GM12878 (cell line): ENCODE measurements around the gene ANKMY2. TPM values are rescaled to one million over a fixed set of nuclear protein-coding genes. Genes with fewer than 3 reads are reported as not detected.

Experiments
- ATAC-seq: fragments of 200-7000 bp; cut with Tn5 transposase; 3 replicates; pipeline ENCODE4 v1.9.1; 2020; ENCODE audit warnings: mild to moderate bottlenecking, moderate library complexity
- BruUV-seq: library from RNA; stranded (reverse); fragments of 400-500 nt; replicated peaks from 2 replicates; lab custom pipeline; 2021; lab: Mats Ljungman, UMichigan
- CTCF ChIA-PET: fragments of 300-600 bp; sonication (Branson Sonifier 250); formaldehyde crosslinking; extraction: SDS; loops from one replicate; lab custom pipeline; 2021; ENCODE audit warnings: inconsistent platforms; lab: Yijun Ruan, JAX
- POLR2A ChIA-PET: fragments of 350-600 bp; formaldehyde crosslinking; extraction: SDS; loops from one replicate; lab custom pipeline; 2021; ENCODE audit warnings: inconsistent platforms; lab: Charles Lee
- RAD21 ChIA-PET: fragments of 300-600 bp; sonication (Branson Sonifier 250); formaldehyde crosslinking; loops from one replicate; lab custom pipeline; 2023; ENCODE audit warnings: antibody characterized with exemption; ENCODE audit not compliant: unreplicated experiment; lab: Charles Lee
- SMC1A ChIA-PET: fragments of 300-600 bp; sonication (Branson Sonifier 250); formaldehyde crosslinking; loops from one replicate; lab custom pipeline; 2023; ENCODE audit not compliant: unreplicated experiment, uncharacterized antibody; lab: Charles Lee
- DNase-seq: peaks from one replicate; pipeline ENCODE4 v3.0.0-alpha.2; 2011; ENCODE audit warnings: low read depth, low spot score
- FAIRE-seq: peaks from 3 replicates; lab custom pipeline; 2011; peaks lifted over from hg19 to GRCh38; lab: Jason Lieb, UNC
- H2AFZ ChIP-seq: 2 replicates; pipeline ENCODE4 v1.6.0; 2011; ENCODE audit warnings: low read depth, low read length, control low read depth; ENCODE audit not compliant: control insufficient read depth
- H3K27ac ChIP-seq: 2 replicates; pipeline ENCODE4 v1.5.1; 2011; ENCODE audit warnings: control low read depth; ENCODE audit not compliant: control insufficient read depth, insufficient read depth
- H3K27me3 ChIP-seq, 2 experiments: replicated peaks in 1 of 2; 2 replicates each; pipeline versions ENCODE4 v1.6.0 to v1.6.1; 2011; ENCODE audit warnings: low read length in 1 of 2; ENCODE audit not compliant: control insufficient read depth in 2 of 2, insufficient read depth in 2 of 2
- H3K36me3 ChIP-seq, 2 experiments: 2 replicates each; pipeline ENCODE4 v1.5.1; 2011; ENCODE audit warnings: low read length in 1 of 2; ENCODE audit not compliant: control insufficient read depth in 2 of 2, insufficient read depth in 2 of 2
- H3K4me1 ChIP-seq: 2 replicates; pipeline ENCODE4 v1.6.1; 2011; ENCODE audit warnings: mild to moderate bottlenecking, low read length, moderate library complexity, mixed read lengths; ENCODE audit not compliant: control insufficient read depth, insufficient read depth
- H3K4me2 ChIP-seq: 2 replicates; pipeline ENCODE4 v1.6.0; 2011; ENCODE audit warnings: control low read depth; ENCODE audit not compliant: control insufficient read depth, insufficient read depth
- H3K4me3 ChIP-seq: fragments of 200-600 bp; sonication (generic); 2 replicates; pipeline ENCODE4 v1.5.1; 2016
- H3K79me2 ChIP-seq: 2 replicates; pipeline ENCODE4 v1.6.0; 2011; ENCODE audit warnings: low read length; ENCODE audit not compliant: control insufficient read depth, insufficient read depth
- H3K9ac ChIP-seq: 2 replicates; pipeline ENCODE4 v1.8.0; 2011; ENCODE audit warnings: low read length, control low read depth, mixed read lengths; ENCODE audit not compliant: control insufficient read depth, insufficient read depth
- H3K9me3 ChIP-seq: replicated peaks from 3 replicates; pipeline ENCODE4 v1.5.1; 2011; ENCODE audit warnings: mild to moderate bottlenecking, low read length; ENCODE audit not compliant: control insufficient read depth, insufficient read depth
- H4K20me1 ChIP-seq: 2 replicates; pipeline ENCODE4 v1.6.0; 2011; ENCODE audit not compliant: control insufficient read depth, insufficient read depth
- CHD2 ChIP-seq: IDR thresholded peaks from 2 replicates; pipeline ENCODE4 v1.6.1; 2011; ENCODE audit warnings: low read depth, low read length, improper control_type of control experiment, borderline replicate concordance
- ESRRA ChIP-seq: IDR thresholded peaks from 2 replicates; pipeline ENCODE4 v1.6.1; 2012; ENCODE audit warnings: mild to moderate bottlenecking, low read length, improper control_type of control experiment
- EZH2 ChIP-seq: IDR thresholded peaks from 2 replicates; pipeline ENCODE4 v1.6.1; 2012; ENCODE audit warnings: low read depth, mild to moderate bottlenecking, control low read depth, inconsistent platforms, low read length, borderline replicate concordance; ENCODE audit not compliant: control insufficient read depth
- HDAC6 ChIP-seq: fragments of 200-600 bp; sonication (generic); IDR thresholded peaks from one replicate; pipeline ENCODE4 v1.8.0; 2017; ENCODE audit warnings: antibody characterized with exemption; ENCODE audit not compliant: unreplicated experiment
- KAT2A ChIP-seq: conservative IDR thresholded peaks from 2 replicates; pipeline ENCODE4 v1.6.1; 2011; ENCODE audit warnings: low read depth, low read length; ENCODE audit not compliant: control insufficient read depth
- NBN ChIP-seq: fragments of 450-650 bp; IDR thresholded peaks from 2 replicates; pipeline ENCODE4 v1.6.1; 2016
- PML ChIP-seq: IDR thresholded peaks from 2 replicates; pipeline ENCODE4 v1.6.1; 2012; ENCODE audit warnings: low read length, inconsistent platforms
- RAD21 ChIP-seq: IDR thresholded peaks from 2 replicates; pipeline ENCODE4 v1.6.1; 2011; ENCODE audit warnings: mild to moderate bottlenecking, low read depth, low read length, moderate library complexity; ENCODE audit not compliant: insufficient read depth
- RAD51 ChIP-seq: fragments of 450-650 bp; IDR thresholded peaks from 2 replicates; pipeline ENCODE4 v1.6.1; 2016; ENCODE audit warnings: moderate library complexity, mild to moderate bottlenecking, inconsistent platforms
- YBX1 ChIP-seq: fragments of 450-650 bp; IDR thresholded peaks from 2 replicates; pipeline ENCODE4 v1.6.1; 2016; ENCODE audit warnings: antibody characterized with exemption
- ZNF24 ChIP-seq: fragments of 450-650 bp; IDR thresholded peaks from 2 replicates; pipeline ENCODE4 v1.6.1; 2017; ENCODE audit warnings: antibody characterized with exemption, mild to moderate bottlenecking
- WGBS: methylation state at CpG from one replicate; pipeline ENCODE4 v1.1.6; 2016; ENCODE audit warnings: low lambda C conversion rate; ENCODE audit not compliant: insufficient replicate concordance, insufficient coverage; ENCODE audit errors: missing lambda C conversion rate; 5-methylcytosine and 5-hydroxymethylcytosine counted together
- in situ Hi-C: fragments of 300-500 bp; cut with MboI; formaldehyde crosslinking; loops from 9 replicates; pipeline ENCODE4 v1.14.3; 2018; ENCODE audit warnings: mixed read lengths
- intact Hi-C: fragments of 100-400 bp; cut with micrococcal nuclease; formaldehyde crosslinking; loops from one replicate; pipeline ENCODE4 v1.14.2; 2022; ENCODE audit not compliant: unreplicated experiment
- polyA plus RNA-seq, 11 experiments: library from polyadenylated mRNA; depleted of rRNA in 4 of 11; unstranded in 6 of 11; stranded (reverse) in 5 of 11; fragments of >200 nt; fragmentation: Nextera tagmentation in 4 of 11; fragmentation: Illumina TruSeq in 1 of 11; extraction: Ambion mirVana in 4 of 11; extraction: Trizol in 1 of 11; gene quantifications; 1 replicate in 1 of 11; 2 replicates in 10 of 11; pipeline versions ENCODE4 v1.2.1 to v1.2.3, GENCODE V29; 2011 to 2016; ENCODE audit warnings: inconsistent platforms in 2 of 11, missing spikeins in 2 of 11, low read depth in 1 of 11
- total RNA-seq, 4 experiments: library from RNA; depleted of rRNA in 3 of 4; stranded (reverse); fragments of >200 nt in 3 of 4; fragmentation: Illumina TruSeq in 1 of 4; extraction: Trizol in 1 of 4; gene quantifications; 2 replicates each; pipeline versions ENCODE4 v1.2.1 to v1.2.3, GENCODE V29; 2013 to 2021
- TF ChIP-seq, protein P1 (sequence below): fragments of 450-650 bp; IDR thresholded peaks from 2 replicates; pipeline ENCODE4 v1.6.1; 2017; ENCODE audit warnings: antibody characterized with exemption, mild to moderate bottlenecking, moderate library complexity
- TF ChIP-seq, protein P2 (sequence below): IDR thresholded peaks from 2 replicates; pipeline ENCODE4 v1.6.1; 2011; ENCODE audit warnings: low read depth, low read length, improper control_type of control experiment, borderline replicate concordance
- TF ChIP-seq, protein P3 (sequence below): fragments of 450-650 bp; IDR thresholded peaks from 2 replicates; pipeline ENCODE4 v1.6.1; 2017; ENCODE audit warnings: mild to moderate bottlenecking, moderate library complexity

Gene ANKMY2
- total and polyA plus RNA-seq, 10 of the 15 experiments (the other 5 are each of a cell fraction or from before 2014, with no cell fraction given), result 0.10 to 0.48 (median 0.29) TPM

DNA sequence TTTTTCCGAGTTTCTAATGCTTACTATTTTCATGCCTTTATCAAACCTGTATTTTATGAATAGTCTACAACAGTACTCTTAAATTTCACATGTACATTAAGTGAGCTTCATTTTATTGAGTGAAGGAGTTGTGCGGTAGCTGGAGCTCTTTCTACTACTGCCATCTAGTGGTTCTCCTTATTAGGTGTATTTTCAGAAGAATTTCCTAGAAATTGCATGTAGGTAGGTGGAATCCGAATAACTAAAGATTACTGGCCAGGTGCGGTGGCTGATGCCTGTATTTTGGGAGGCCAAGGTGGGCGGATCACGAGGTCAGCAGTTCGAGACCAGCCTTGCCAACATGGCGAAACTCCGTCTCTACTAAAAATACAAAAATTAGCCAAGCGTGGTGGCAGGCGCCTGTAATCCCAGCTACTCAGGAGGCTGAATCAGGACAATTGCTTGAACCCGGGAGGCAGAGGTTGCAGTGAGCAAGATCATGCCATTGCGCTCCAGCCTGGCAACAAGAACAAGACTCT lies 80.6 kb downstream of the ANKMY2 start:
- intact Hi-C loops, result loop anchor here (1.0 to 2.0 kb wide), 2 partner anchors 132 to 487 kb away; no protein-coding TSS in a partner anchor
- Histone ChIP-seq H3K4me3 (no peak overlapping the region), H3K27ac (no peak overlapping the region), H3K36me3 (no peaks in the 10 kb centered on the region), H3K4me1 (no peaks in the 10 kb centered on the region), H3K79me2 (no peaks in the 10 kb centered on the region), H4K20me1 (no peaks in the 10 kb centered on the region), H2AFZ (no peak overlapping the region), H3K9me3 (no peaks in the 10 kb centered on the region), H3K9ac (no peak overlapping the region), H3K4me2 (no peak overlapping the region), H3K27me3 (no peaks in the 10 kb centered on the region; a peak in 1 of 4 replicates)
- ChIA-PET SMC1A (interaction anchor here (0.6 to 2.1 kb wide), 14 partner anchors 10 to 490 kb away, joined by 3 to 22 read pairs (median 3); no protein-coding TSS in a partner anchor), RAD21 (interaction anchor here (0.7 to 2.2 kb wide), 13 partner anchors 12 to 1848 kb away, joined by 3 to 23 read pairs (median 4); no protein-coding TSS in a partner anchor), POLR2A (interaction anchor here (0.7 kb wide), 1 partner anchor 185 kb away, joined by 3 read pairs; no protein-coding TSS in a partner anchor), CTCF (interaction anchor here (0.6 to 4.8 kb wide), 48 partner anchors 9 to 1865 kb away, joined by 3 to 81 read pairs (median 4); no protein-coding TSS in a partner anchor)
- no TSS peak for BruUV-seq
- in situ Hi-C loops, result loop anchor here (5.0 to 25.0 kb wide), 2 partner anchors 483 to 1253 kb away; no protein-coding TSS in a partner anchor
- peak; percentile 80 for FAIRE-seq
- peak; percentile 8 for DNase-seq
- peak; percentile 80 for ATAC-seq
- WGBS, result 12% methylated on average over 13 of the region's 13 CpGs
- TF ChIP-seq KAT2A (no peak), ESRRA (no peak), ZNF24 (no peak), PML (no peak), NBN (no peak), RAD51 (no peak), CHD2 (no peak), HDAC6 (no peak), RAD21 (peak; percentile 81), YBX1 (no peak), EZH2 (no peak)
- TF ChIP-seq, protein P1, sequence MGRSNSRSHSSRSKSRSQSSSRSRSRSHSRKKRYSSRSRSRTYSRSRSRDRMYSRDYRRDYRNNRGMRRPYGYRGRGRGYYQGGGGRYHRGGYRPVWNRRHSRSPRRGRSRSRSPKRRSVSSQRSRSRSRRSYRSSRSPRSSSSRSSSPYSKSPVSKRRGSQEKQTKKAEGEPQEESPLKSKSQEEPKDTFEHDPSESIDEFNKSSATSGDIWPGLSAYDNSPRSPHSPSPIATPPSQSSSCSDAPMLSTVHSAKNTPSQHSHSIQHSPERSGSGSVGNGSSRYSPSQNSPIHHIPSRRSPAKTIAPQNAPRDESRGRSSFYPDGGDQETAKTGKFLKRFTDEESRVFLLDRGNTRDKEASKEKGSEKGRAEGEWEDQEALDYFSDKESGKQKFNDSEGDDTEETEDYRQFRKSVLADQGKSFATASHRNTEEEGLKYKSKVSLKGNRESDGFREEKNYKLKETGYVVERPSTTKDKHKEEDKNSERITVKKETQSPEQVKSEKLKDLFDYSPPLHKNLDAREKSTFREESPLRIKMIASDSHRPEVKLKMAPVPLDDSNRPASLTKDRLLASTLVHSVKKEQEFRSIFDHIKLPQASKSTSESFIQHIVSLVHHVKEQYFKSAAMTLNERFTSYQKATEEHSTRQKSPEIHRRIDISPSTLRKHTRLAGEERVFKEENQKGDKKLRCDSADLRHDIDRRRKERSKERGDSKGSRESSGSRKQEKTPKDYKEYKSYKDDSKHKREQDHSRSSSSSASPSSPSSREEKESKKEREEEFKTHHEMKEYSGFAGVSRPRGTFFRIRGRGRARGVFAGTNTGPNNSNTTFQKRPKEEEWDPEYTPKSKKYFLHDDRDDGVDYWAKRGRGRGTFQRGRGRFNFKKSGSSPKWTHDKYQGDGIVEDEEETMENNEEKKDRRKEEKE, result no peak
- TF ChIP-seq, protein P2, sequence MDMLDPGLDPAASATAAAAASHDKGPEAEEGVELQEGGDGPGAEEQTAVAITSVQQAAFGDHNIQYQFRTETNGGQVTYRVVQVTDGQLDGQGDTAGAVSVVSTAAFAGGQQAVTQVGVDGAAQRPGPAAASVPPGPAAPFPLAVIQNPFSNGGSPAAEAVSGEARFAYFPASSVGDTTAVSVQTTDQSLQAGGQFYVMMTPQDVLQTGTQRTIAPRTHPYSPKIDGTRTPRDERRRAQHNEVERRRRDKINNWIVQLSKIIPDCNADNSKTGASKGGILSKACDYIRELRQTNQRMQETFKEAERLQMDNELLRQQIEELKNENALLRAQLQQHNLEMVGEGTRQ, result no peak
- TF ChIP-seq, protein P3, sequence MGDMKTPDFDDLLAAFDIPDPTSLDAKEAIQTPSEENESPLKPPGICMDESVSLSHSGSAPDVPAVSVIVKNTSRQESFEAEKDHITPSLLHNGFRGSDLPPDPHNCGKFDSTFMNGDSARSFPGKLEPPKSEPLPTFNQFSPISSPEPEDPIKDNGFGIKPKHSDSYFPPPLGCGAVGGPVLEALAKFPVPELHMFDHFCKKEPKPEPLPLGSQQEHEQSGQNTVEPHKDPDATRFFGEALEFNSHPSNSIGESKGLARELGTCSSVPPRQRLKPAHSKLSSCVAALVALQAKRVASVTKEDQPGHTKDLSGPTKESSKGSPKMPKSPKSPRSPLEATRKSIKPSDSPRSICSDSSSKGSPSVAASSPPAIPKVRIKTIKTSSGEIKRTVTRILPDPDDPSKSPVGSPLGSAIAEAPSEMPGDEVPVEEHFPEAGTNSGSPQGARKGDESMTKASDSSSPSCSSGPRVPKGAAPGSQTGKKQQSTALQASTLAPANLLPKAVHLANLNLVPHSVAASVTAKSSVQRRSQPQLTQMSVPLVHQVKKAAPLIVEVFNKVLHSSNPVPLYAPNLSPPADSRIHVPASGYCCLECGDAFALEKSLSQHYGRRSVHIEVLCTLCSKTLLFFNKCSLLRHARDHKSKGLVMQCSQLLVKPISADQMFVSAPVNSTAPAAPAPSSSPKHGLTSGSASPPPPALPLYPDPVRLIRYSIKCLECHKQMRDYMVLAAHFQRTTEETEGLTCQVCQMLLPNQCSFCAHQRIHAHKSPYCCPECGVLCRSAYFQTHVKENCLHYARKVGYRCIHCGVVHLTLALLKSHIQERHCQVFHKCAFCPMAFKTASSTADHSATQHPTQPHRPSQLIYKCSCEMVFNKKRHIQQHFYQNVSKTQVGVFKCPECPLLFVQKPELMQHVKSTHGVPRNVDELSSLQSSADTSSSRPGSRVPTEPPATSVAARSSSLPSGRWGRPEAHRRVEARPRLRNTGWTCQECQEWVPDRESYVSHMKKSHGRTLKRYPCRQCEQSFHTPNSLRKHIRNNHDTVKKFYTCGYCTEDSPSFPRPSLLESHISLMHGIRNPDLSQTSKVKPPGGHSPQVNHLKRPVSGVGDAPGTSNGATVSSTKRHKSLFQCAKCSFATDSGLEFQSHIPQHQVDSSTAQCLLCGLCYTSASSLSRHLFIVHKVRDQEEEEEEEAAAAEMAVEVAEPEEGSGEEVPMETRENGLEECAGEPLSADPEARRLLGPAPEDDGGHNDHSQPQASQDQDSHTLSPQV, result 0 out of 2 replicates have a peak, but pooled peaks have one; percentile 60
